ENCODE results near the gene DDRGK1.
A peak's percentile ranks its signal among the peaks of the same experiment; 100 is the strongest.
"Not testable (repeated sequence)": the region's sequence is repeated elsewhere in the genome, so short reads cannot be mapped to it uniquely, and the experiment has no call there.

Gene DDRGK1

GRCh38 chr20:3215359-3215917 lies 11.0 kb upstream of the DDRGK1 start:
- DNase-seq (ENCODE audit: low spot score) = not testable (repeated sequence)

DNA sequence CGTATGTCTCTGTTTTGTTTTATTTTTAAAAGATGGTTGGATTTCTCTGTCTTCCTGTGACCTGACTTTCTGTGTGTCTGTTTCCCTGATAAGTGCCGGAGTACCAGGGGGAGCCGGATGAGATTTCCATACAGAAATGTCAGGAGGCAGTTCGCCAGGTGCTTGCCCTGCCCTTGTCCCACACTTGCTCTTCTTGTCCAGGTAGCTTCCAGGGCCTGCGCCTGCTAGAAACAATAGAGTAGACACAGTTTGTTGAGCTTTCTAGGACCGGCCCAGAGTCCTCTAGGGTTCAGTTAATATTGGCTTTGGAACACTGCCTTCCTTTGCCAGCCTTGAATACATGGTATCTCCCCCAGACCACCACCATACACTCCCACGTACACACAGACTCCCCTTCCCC lies 8.7 kb upstream of the DDRGK1 start:
- DNase-seq (ENCODE audit: low spot score) = no peak

DNA sequence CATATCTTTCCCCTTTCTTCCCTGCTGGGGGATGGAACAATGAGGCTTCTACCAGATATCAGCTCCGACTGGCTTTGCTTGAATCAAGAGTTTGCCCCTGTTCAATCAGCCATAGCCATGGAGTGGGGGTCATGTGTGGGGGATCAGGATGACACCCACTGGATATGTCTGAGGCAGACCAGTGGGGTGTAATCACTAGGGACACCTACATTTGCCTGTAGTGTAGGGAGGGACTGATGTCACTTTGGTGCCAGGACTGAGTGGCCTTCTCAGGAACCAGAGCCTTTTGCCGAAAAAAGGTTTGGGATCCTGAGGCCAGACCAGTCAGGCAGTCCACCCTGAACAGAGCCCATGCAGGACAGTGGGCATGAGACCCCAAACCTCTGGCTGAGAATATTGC lies 5.9 kb upstream of the DDRGK1 start:
- no peak for DNase-seq (ENCODE audit: low spot score)

- no peak for DNase-seq (ENCODE audit: low spot score)
These were observed 5.5 kb upstream of the DDRGK1 start for GRCh38 chr20:3209946-3210317.

GRCh38 chr20:3209257-3209945 lies 4.9 kb upstream of the DDRGK1 start, which contains the start of gene ITPA:
TSS of gene ITPA (plus strand) at chr20:3209498. CDS start at chr20:3209552, 54 bp downstream.
- peak; percentile 85 for DNase-seq (ENCODE audit: low spot score)

DNA sequence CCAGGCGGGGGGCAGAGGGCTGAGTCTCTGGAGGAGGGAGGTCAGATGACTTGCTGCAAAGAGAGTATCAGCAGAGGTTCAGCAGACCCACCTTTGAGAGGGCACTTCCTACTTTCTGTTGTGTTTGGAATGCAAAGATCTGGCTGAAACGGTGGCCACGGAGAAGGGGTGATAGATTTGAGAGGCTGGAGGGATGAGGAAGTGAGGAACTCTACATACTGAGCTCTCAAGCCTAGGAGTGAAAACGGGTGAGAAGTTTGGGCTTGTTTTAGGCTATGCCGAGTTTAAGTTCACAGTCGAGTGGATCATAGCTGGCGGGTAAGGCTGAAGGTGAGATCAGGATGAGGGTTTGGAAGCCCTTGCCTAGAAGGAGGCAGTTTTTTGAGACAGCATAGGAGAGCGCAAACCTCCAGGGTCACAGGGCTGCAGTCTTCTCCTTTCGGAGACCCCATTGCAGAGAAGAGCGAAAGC lies 4.3 kb upstream of the DDRGK1 start:
- DNase-seq (ENCODE audit: low spot score) = no peak

DNA sequence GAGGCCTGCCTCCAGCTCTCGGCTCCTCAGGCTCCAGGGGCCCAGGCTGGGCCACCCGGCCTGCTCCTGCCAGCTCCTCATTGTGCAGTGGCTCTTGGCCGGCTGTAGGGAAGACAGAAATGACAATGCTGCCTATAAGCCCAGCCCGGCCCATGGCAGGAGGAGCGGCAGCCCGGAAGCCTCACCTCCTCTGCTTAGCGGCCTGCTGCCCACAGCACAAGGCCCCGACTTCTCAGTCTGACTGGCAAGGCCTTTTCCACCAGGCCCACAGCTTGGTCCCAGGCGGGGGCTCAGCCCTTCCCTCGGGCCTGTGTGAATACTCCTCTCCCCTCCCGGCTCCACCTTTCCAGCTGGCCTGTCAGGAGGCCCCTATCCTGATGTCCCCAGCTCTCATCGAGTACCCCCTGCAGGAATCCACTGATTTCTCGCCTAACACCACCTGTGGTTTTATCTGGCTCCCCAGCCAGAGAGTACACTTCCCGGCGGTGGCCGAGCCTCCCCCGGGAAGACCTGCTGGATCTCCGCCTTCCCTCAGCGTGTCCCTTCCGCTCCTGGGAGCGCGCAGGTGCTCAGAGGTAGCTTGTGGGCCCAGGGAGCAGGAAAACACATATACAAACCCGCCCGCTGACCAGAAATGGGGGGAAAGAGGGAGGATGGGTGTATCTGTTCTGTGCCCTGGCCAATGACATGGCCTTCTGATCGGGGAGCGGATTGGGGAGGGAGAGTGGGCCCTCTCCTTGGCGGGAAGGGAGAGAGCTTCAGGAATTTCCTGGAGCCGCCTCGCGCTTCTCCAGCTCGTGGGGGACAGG lies 963 bp downstream of the DDRGK1 start:
- no peak for DNase-seq (ENCODE audit: low spot score)

- DNase-seq (ENCODE audit: low spot score) = no peak
These were observed 1.5 kb downstream of the DDRGK1 start for GRCh38 chr20:3202965-3203314.

- DNase-seq (ENCODE audit: low spot score) = no peak
These were observed 4.3 kb downstream of the DDRGK1 start for GRCh38 chr20:3199976-3200755.

DNA sequence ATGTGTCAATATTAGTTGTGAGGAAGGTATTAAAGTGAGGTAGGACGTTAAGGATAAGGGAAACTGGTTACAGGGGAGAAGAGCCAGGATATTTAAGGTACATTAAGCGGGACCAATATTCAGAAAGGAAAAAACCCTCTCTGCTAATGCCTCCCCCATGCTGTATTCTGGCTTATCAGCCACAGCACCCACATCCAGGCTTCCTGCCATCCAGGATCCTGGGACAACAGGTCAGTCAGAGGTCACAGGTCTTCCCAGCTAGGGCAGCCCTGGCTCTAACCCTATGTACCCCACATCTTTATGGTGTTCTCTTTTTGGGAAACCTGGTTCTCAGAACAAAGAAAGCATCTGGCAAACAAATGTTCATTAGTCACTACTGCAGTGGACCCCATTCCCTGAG lies 5.3 kb downstream of the DDRGK1 start:
- no peak for DNase-seq (ENCODE audit: low spot score)

DNA sequence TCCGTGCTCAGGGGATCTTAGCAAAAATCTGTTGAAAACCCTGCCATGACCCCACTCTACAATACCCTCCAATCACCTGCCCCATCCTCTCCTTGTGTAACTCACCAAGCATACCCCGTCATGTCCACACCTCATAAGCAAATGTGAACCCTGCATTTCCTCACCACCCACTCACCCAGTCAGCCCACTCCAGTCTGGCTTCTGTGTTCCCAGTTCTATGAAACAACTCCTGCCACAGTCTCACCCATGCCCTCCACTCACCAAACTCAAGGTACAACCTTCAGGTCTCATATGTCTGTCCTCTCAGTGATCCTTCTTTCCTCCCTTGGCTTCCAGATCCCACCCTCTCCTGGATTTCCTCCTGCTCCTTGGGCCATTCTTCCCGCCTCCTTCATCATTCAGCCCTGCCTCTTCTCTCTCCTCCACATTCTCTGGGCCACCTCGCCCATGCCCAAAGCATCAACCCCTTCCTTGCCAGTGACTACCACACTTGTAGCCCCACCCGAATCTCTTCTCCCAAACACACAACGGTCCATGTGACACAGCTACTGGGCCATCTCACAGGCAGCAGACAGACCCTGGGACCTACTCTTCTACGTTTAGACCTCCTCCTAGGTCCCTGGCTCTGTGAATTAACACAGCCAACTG lies 8.8 kb downstream of the DDRGK1 start:
- no peak for DNase-seq (ENCODE audit: low spot score)

- DNase-seq (ENCODE audit: low spot score) = no peak
These were observed 9.7 kb downstream of the DDRGK1 start for GRCh38 chr20:3194617-3195280.

- no peak for DNase-seq (ENCODE audit: low spot score)
These were observed 10.5 kb downstream of the DDRGK1 start for GRCh38 chr20:3193806-3194616.

GRCh38 chr20:3192226-3193015 lies 12.1 kb downstream of the DDRGK1 start:
- DNase-seq (ENCODE audit: low spot score) = no peak

- DNase-seq (ENCODE audit: low spot score) = no peak
These were observed 13.8 kb downstream of the DDRGK1 start for GRCh38 chr20:3190681-3191111.

DNA sequence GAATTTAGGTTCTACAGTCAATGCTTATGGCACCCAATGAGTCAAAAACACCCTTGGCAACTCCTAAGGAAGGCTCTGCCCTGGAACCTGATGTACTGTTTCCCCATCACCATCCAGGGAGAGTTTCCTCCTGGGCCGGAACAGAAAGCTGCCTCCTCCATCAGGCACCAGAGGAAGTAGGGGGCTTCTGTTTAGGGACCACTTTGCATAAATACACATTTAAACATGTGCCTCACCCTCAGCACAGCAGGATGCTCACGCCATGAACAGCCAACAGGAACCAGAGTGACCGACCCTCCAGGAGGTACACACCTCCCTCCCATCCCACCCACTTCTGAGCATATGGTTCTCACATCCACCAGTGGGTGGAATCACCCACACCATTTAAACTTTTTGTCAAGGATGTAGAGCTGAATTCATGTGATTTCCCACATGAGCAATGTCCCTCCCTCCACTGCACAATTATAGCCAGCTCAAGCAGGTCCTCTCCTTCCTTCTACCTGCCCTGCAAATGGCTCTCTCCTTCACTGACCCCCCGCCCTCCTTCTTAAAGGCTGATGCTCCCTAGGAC lies 14.8 kb downstream of the DDRGK1 start:
- no peak for DNase-seq (ENCODE audit: low spot score)

- no peak for DNase-seq (ENCODE audit: low spot score)
These were observed 15.6 kb downstream of the DDRGK1 start for GRCh38 chr20:3188823-3189413.

DNA sequence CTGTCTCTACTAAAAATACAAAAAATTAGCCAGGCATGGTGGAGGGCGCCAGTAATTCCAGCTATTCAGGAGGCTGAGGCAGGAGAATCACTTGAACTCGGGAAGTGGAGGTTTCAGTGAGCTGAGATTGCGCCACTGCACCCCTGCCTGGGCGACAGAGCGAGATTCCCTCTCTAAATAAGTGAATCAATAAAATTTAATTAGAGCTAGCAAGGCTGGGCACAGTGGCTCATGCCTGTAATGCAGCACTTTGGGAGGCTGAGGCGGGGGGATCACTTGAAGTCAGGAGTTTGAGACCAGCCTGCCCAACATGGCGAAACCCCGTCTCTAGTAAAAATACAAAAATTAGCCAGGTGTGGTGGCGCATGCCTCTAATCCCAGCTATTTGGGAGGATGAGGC lies 16.6 kb downstream of the DDRGK1 start:
- DNase-seq (ENCODE audit: low spot score) = not testable (repeated sequence)
